Esophagus squamous epithelium (tissue), 4 donors: ENCODE data around the gene LSM11.

ENCODE experiments used
- CTCF ChIP-seq, 6 experiments: fragments of 450-650 bp in 4 of 6; fragments of 200-600 bp in 2 of 6; sonication (generic) in 2 of 6; IDR thresholded peaks; one replicate each; pipeline ENCODE4 v1.5.1; 2016 to 2019; ENCODE audit warnings: antibody characterized with exemption in 6 of 6, mild to moderate bottlenecking in 4 of 6, moderate library complexity in 4 of 6
- POLR2A ChIP-seq, 4 donors: fragments of 450-650 bp; IDR thresholded peaks; one replicate each; pipeline ENCODE4 v1.6.1; 2017; ENCODE audit warnings: antibody characterized with exemption in 4 of 4, mild to moderate bottlenecking in 4 of 4, moderate library complexity in 3 of 4

DNA sequence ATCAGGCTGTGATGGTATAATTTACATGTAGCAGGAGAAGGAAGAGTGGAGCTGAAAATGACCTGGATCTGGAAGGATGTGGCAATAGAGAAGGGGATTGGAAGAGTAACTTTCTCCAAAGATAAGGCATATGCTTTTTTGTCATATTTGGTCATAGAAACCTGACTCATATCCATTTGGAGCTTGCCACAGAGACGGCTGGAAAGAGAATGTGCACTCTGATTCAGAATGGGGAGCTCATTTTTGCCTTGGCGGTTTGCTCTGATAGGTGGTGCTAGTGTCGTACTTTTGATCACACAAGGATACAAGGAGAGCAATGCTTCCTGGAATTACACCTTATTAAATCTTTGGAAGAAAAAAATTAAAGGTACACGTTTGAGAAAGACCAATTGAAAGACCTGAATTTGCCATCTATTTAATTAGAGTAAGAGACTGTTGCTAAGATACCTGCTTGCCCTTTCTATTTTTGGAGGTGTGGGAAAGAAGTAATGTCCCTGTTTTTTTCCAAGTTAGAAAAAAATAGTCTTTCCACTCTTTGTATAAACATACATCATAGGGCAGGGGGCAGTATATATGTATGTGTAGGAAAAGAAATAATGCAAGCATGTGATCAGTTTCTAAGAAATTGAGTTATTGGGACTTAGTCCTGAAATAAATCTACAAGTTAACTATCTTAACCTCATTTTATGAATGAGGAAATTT is 5.4 kb downstream of the LSM11 start:
- TF ChIP-seq CTCF (IDR thresholded peaks at IDR 0.05) = no peak
- TF ChIP-seq POLR2A (IDR thresholded peaks at IDR 0.05) = no peak
